Left lung (tissue), 10 donors: ENCODE data around the gene CCL22. TPM values are rescaled to one million over a fixed set of nuclear protein-coding genes. Genes with fewer than 3 reads are reported as not detected.

Source experiments
- ATAC-seq: fragments of 200-7000 bp; cut with Tn5 transposase; one replicate; pipeline ENCODE4 v1.9.1; 2020; ENCODE audit warnings: moderate library complexity
- DNase-seq, 4 donors: peaks; one replicate each; pipeline ENCODE4 v3.0.0-alpha.2; 2013 to 2020
- H3K27ac ChIP-seq, 2 donors: fragments of 200-600 bp; sonication (generic) in 1 of 2; one replicate each; pipeline versions ENCODE4 v1.5.0 to v1.8.0; 2020 to 2021
- H3K27me3 ChIP-seq, 2 donors: fragments of 200-600 bp; sonication (generic) in 1 of 2; one replicate each; pipeline versions ENCODE4 v1.5.0 to v1.8.0; 2020 to 2021
- H3K36me3 ChIP-seq, 2 donors: fragments of 200-600 bp; sonication (generic) in 1 of 2; one replicate each; pipeline versions ENCODE4 v1.5.0 to v1.8.0; 2020 to 2021
- H3K4me1 ChIP-seq, 2 donors: fragments of 200-600 bp; one replicate each; pipeline ENCODE4 v1.8.0; 2021
- H3K4me3 ChIP-seq, 2 donors: fragments of 200-600 bp; sonication (generic) in 1 of 2; one replicate each; pipeline versions ENCODE4 v1.5.0 to v1.8.0; 2020 to 2021; ENCODE audit warnings: mild to moderate bottlenecking in 1 of 2
- H3K9me3 ChIP-seq, 2 donors: fragments of 200-600 bp; sonication (generic) in 1 of 2; one replicate each; pipeline versions ENCODE4 v1.5.0 to v1.8.0; 2020 to 2021
- CTCF ChIP-seq, 2 donors: fragments of 200-600 bp; sonication (generic) in 1 of 2; IDR thresholded peaks; one replicate each; pipeline versions ENCODE4 v1.5.0 to v1.8.0; 2021; ENCODE audit warnings: antibody characterized with exemption in 2 of 2
- intact Hi-C, 2 donors: fragments of 100-400 bp; cut with DNase I; formaldehyde crosslinking; loops; one replicate each; pipeline versions ENCODE4 v1.11.2 to v1.14.2; 2022
- polyA plus RNA-seq, 6 donors: library from polyadenylated mRNA; unstranded; fragments of 120-200 nt; gene quantifications; one replicate each; pipeline ENCODE4 v1.2.1, GENCODE V29; 2013; ENCODE audit not compliant: insufficient read length in 6 of 6
- total RNA-seq, 2 donors: library from RNA; stranded (reverse); fragmentation: NEBNext Ultra II Directional; extraction: Animal tissue kit (Norgen Biotek cat#: 25700); gene quantifications; one replicate each; pipeline ENCODE4 v1.2.1, GENCODE V29; 2021
- donor health status: DM: no; HTN: yes; CAD: no.
- donor health status: DM: no; HTN: no; CAD: no.

Gene CCL22
- total and polyA plus RNA-seq, 8 donors = 0.08 to 2.4 (median 0.21) TPM

- Histone ChIP-seq H3K4me3 (no peak overlapping the region), H3K27me3 (no peaks in the 10 kb centered on the region), H3K36me3 (no peaks in the 10 kb centered on the region), H3K4me1 (peaks cover 0 to 10% of the 10 kb centered on the region in 2 donors), H3K9me3 (no peaks in the 10 kb centered on the region), H3K27ac (no peak overlapping the region)
- intact Hi-C loops = loop anchor here in 1 of 2 donors (10.0 kb wide), 1 partner anchor 105 kb away; no protein-coding TSS in a partner anchor
- ATAC-seq (peak; percentile 39), DNase-seq (no peak)
- TF ChIP-seq CTCF (IDR thresholded peaks at IDR 0.05) = no peak
Measured at GRCh38 chr16:57409870-57410587, 51.4 kb downstream of the CCL22 start.

GRCh38 chr16:57411362-57411976 is 52.9 kb downstream of the CCL22 start:
- no peaks in the 10 kb centered on the region for H3K27me3 ChIP-seq
- DNase-seq (no peak), ATAC-seq (no peak)
- no peak overlapping the region for H3K4me3 ChIP-seq
- H3K4me1 ChIP-seq = peaks cover 0 to 12% of the 10 kb centered on the region in 2 donors
- no peaks in the 10 kb centered on the region for H3K36me3 ChIP-seq
- intact Hi-C loops = loop anchor here in 1 of 2 donors (10.0 kb wide), 1 partner anchor 107 kb away; no protein-coding TSS in a partner anchor
- no peak for TF ChIP-seq CTCF (IDR thresholded peaks at IDR 0.05)
- H3K27ac ChIP-seq = no peak overlapping the region
- H3K9me3 ChIP-seq = no peaks in the 10 kb centered on the region

- H3K27ac ChIP-seq = no peak overlapping the region
- no peak for TF ChIP-seq CTCF (IDR thresholded peaks at IDR 0.05)
- H3K4me1 ChIP-seq = peaks cover 5 to 23% of the 10 kb centered on the region in 2 donors
- no peaks in the 10 kb centered on the region for H3K9me3 ChIP-seq
- no peak overlapping the region for H3K4me3 ChIP-seq
- intact Hi-C loops = loop anchor here in 1 of 2 donors (10.0 kb wide), 1 partner anchor 108 kb away; no protein-coding TSS in a partner anchor
- DNase-seq (no peak), ATAC-seq (no peak)
- H3K27me3 ChIP-seq = no peaks in the 10 kb centered on the region
- H3K36me3 ChIP-seq = no peaks in the 10 kb centered on the region
Measured at GRCh38 chr16:57412584-57412983, 54.0 kb downstream of the CCL22 start.

GRCh38 chr16:57413301-57413730 is 54.7 kb downstream of the CCL22 start:
- no peaks in the 10 kb centered on the region for H3K27me3 ChIP-seq
- no peaks in the 10 kb centered on the region for H3K9me3 ChIP-seq
- ATAC-seq (no peak), DNase-seq (no peak)
- intact Hi-C loops = loop anchor here in 1 of 2 donors (10.0 kb wide), 1 partner anchor 109 kb away; no protein-coding TSS in a partner anchor
- TF ChIP-seq CTCF (IDR thresholded peaks at IDR 0.05) = no peak
- H3K27ac ChIP-seq = no peak overlapping the region
- no peak overlapping the region for H3K4me3 ChIP-seq
- no peaks in the 10 kb centered on the region for H3K36me3 ChIP-seq
- peaks cover 6 to 30% of the 10 kb centered on the region in 2 donors for H3K4me1 ChIP-seq

GRCh38 chr16:57413733-57414132 is 55.1 kb downstream of the CCL22 start:
- H3K9me3 ChIP-seq = no peaks in the 10 kb centered on the region
- intact Hi-C loops = loop anchor here in 1 of 2 donors (10.0 kb wide), 1 partner anchor 109 kb away; no protein-coding TSS in a partner anchor
- no peak for DNase-seq
- H3K4me1 ChIP-seq = peaks cover 6 to 34% of the 10 kb centered on the region in 2 donors
- TF ChIP-seq CTCF (IDR thresholded peaks at IDR 0.05) = no peak
- no peak for ATAC-seq
- no peaks in the 10 kb centered on the region for H3K27me3 ChIP-seq
- H3K36me3 ChIP-seq = no peaks in the 10 kb centered on the region
- no peak overlapping the region for H3K4me3 ChIP-seq
- H3K27ac ChIP-seq = no peak overlapping the region
